G401.6 (cell line): ENCODE measurements around the gene ZSWIM2.
"Not testable (repeated sequence)": the region's sequence is repeated elsewhere in the genome, so short reads cannot be mapped to it uniquely, and the experiment has no call there.

Experiments used
- FAIRE-seq: peaks from 2 replicates; lab custom pipeline; 2012; peaks lifted over from hg19 to GRCh38; lab: Jason Lieb, UNC

Gene ZSWIM2, protein sequence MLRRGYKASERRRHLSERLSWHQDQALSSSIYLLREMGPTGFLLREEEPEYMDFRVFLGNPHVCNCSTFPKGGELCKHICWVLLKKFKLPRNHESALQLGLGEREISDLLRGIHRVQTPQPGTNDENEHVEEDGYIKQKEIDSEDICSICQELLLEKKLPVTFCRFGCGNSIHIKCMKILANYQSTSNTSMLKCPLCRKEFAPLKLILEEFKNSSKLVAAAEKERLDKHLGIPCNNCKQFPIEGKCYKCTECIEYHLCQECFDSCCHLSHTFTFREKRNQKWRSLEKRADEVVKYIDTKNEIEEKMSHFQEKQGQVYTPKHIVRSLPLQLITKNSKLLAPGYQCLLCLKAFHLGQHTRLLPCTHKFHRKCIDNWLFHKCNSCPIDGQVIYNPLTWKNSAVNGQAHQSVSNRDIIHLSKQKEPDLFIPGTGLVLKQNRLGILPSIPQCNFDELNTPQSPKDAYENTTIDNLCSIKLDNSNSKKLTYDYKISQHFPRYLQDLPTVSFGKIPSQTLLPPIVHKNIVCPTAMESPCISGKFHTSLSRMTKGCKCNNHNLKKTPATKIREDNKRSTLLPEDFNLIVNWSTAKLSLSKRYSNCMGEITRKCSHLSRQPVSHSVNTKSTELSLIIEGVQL

DNA sequence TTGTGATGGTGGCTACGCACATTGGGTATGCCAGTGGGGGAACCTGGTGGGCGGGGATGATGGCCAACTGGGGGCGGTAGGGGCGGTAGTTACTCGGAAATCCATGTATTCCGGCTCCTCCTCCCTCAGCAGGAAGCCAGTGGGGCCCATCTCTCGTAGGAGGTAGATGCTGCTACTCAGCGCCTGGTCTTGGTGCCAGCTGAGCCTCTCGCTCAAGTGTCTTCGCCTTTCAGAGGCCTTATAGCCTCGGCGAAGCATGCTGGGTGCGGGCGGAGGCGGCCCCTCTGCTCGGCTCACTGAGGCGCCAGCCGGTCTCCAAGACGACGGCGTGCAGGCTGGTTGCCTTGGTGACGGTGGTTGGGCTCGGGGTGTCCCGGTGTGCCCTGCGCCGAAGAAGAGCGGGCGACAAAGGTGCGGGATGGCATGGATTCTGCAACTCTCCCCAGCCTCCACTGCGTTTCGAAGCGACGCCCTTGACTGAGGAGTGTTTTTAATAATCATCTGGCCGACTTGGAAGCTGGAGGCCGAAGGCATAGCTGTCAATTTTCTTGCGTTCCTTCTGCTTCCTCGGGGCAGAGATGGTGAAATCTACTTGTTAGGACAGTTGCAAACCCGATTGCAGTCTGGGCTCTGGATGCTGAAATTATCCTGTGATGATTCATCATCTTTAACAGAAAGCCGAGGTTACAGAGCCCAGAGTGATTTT is at the start of gene ZSWIM2:
Gene ZSWIM2 (minus strand): TSS at position 298 of the 706 bp plus-strand sequence. CDS start 40 bp downstream, at position 258.
- FAIRE-seq = no peak

DNA sequence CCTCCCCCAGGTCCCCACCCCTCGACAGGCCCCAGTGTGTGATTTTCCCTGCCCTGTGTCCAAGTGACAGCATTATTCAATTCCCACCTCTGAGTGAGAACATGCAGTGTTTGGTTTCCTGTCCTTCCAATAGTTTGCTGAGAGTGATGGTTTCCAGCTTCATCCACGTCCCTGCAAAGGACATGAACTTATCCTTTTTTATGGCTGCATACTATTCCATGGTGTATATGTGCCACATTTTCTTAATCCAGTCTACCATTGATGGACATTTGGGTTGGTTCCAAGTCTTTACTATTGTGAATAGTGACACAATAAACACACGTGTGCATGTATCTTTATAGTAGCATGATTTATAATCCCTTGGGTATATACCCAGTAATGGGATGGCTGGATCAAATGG is 47.2 kb upstream of the ZSWIM2 start:
- not testable (repeated sequence) for FAIRE-seq

DNA sequence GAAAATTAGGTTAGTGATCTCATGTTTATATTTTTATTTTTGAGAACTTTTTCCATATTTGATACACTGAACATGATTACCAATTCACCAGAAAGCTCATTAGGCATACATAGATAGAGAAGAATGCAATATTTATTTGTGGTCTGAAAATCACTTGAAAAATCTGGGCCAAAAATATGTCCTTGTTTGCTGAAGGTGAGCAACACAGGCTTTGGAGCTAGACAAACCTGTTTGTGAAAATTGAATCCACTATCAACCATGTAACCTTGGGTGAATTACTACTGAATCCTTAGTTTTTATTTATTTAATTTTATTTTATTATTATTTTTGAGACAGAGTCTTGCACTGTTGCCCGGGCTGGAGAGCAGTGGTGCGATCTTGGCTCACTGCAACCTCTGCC is 46.5 kb upstream of the ZSWIM2 start:
- FAIRE-seq = no peak

DNA sequence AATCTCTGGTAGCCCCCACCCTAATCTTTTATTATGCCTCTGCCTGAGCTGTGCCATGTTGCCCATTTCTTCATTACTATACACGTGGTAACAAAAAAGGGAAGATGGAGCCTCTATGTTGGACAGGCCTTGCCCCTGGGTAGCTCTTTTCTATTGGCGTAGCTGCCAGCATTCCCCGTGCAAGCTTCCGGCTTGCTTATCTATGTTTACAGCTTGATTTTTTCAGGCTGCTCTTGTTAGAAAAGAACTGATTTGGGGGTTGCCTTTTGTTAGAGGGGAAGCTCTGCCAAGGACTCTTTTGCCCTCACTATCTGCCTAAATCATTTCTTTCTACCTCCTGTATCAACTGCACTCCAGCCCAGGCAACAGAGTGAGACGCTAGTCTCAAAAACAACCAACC is 45.5 kb upstream of the ZSWIM2 start:
- no peak for FAIRE-seq

DNA sequence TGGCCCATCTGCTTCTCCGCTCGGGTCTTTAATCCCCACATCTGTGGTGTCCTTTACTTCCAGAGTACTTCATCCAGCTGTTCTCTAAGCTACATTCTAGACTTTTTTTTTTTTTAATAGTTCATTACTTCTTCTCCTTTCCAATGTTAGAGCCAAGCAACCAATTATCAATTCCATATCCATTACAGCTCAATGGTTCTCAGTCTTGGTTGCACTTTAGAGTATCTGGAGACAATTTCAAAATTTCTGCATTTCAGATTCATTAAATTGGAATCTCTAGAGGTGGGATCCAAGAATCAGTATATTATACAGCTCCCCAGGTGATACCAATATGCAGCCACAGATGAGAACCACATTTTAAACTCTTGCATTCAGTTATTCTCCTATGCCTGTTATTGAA is 43.9 kb upstream of the ZSWIM2 start:
- no peak for FAIRE-seq

- no peak for FAIRE-seq
Measured at GRCh38 chr2:186891185-186891621, 42.2 kb upstream of the ZSWIM2 start.

DNA sequence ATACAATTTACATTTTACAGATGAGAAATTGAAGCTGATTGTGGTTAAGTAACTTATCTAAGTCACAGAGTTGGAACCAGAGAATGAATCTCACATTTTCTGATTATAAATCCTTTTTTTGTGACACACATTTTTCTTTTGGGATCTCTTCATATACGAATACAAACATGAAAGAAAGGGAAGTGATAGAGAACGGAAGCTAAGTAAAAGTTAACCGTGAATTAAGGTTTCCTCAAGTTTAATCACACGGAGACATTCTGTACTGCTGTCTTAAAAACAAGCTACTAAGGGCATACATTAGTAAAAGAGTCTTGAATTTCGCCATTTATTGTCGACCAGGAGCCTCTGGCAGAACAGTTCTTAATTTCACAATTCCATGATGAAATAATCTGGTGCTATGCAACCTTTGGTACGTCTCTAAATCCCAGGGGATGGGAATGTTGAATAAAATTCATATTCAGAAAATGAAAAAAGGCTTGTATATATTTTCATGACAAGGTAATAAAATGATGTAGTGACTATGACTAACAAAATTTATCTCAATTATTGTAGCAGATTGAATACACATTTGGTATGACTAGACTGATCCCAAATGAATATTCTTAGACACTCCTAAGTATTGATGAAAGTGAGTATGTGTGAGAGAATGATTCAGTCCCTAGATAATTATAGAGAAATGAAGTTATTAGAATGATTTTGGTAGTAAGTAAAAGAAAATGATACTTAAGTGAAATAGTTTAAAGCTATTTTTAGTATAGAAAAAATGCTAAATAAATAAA is 40.3 kb upstream of the ZSWIM2 start:
- no peak for FAIRE-seq

DNA sequence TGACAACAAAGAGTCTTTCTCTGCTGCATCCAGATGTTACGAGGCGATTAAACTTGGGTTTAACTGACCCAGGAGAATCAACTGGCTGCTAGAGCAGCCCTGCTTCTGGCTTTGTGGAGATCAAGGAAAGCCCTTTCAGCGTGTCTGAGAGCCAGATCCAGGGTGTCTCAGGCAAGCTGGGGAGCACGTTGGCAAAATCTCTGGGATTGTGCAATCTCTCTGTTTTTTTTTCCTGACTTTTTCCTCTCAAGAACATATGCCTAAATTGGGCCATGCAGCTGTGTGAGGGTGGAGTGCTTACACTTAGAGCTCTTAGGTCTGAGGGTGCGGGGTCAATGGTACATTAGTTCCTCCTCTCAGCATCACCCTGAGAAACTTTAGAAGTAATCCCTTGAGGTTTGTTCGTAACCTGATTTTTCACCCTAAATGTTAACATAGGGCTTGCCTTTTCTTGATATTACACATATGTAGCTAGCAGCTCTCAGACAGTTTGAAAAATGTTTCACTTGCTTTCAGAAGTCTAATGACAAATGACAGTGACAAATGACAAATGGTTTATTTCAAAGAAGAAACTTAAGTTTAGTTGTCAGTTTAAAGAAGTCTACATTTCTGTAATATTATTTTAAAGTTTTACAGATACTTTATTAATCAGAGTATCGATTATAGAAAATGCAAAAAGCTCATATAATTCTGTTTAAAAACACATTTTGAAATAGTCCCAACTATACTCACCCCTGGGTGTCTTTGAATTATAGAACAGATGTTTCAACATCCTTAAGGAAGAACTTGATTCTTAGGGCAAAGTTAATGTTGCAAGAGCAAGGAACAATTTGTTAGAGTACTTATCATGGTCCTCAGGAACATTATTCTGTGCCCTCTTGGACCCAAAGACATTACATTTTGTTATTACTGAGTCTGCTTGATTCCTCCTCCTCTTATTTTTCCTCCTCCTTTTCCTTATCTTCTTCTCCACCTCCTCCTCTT is 38.4 kb upstream of the ZSWIM2 start:
- FAIRE-seq = no peak

GRCh38 chr2:186884587-186884986 is 35.6 kb upstream of the ZSWIM2 start:
- FAIRE-seq = no peak

- FAIRE-seq = no peak
Measured at GRCh38 chr2:186883666-186884065, 34.7 kb upstream of the ZSWIM2 start.

DNA sequence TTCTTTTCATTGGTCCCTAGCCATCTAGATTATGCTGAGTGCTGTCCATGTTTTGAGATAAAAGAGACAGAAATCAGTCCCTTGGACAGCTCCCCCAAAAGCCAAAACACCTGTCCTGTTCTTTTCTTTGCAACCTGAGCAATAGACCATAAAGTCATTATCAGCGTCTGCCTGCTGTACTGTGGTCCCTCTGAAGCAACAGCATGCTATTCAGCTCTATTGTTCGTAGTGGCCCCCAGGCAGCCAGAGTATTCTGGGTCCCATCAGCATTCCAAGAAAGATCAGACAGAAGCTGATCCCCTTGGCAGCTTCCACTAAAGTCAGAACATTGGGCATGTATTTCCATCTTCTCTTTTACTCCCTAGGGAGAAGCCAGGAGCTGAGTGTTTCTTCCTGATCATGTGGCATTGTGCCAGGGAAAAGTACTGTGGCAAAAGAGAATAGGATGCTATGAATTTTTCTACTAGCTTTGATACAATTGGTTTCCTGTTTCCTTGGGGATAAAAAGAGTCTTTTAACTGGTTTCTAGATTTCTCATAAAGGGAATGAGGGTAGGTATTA is 33.6 kb upstream of the ZSWIM2 start:
- FAIRE-seq = no peak

DNA sequence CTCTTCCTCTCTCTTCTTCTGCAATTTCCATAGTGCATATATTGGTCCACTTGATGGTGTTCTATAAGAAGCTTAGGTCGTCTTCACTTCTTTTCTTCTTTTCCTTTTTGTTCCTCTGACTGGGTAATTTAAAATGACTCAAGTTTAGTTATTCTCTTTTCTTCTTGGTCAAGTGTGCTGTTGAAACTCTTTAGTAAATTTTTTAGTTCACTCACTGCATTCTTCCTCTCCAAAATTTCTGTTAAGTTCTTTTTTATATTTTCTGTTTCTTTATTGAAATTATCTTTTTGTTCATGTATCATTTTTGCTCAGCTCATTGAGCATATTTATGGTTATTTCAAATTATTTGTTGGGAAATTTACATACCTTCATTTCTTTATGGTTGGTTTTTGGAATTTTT is 32.7 kb upstream of the ZSWIM2 start:
- peak; percentile 11 for FAIRE-seq

GRCh38 chr2:186879312-186879711 is 30.3 kb upstream of the ZSWIM2 start:
- no peak for FAIRE-seq

DNA sequence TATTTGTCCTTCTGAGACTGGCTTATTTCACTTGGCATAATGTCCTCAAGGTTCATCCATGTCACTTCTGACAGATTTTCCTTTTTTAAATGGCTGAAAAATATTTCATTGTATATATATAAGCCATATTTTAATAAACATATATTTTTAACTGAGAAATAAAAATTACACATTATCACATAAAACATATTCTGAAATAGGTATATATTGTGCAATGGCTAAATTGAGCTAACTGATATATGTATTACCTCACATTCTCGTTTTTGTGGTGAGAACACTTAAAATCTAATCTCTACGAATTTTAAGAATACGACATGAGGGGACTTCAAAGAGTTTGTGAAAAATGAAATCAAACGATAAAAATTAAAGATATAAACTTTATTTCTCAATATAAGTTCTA is 25.7 kb upstream of the ZSWIM2 start:
- FAIRE-seq = no peak

GRCh38 chr2:186871881-186872280 is 22.9 kb upstream of the ZSWIM2 start:
- FAIRE-seq = no peak

DNA sequence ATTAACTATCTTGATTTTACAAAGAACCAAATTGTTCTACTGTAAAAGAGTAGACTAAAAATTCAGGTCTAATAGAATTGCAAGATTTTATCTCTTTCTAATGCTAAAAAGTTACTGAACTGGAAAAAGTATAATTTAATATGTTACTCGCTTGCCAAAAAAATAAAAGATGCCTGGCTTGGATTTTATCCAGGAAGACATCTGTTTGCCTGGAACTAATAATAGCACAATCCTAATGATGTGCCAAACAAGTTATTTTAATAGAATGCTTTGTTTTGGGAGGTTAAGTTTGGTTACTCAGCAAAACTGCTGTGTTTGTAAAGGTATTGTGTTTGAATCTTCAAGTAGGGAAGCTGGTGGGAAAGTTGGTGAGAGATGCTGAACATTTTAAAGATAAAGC is 19.4 kb upstream of the ZSWIM2 start:
- no peak for FAIRE-seq

DNA sequence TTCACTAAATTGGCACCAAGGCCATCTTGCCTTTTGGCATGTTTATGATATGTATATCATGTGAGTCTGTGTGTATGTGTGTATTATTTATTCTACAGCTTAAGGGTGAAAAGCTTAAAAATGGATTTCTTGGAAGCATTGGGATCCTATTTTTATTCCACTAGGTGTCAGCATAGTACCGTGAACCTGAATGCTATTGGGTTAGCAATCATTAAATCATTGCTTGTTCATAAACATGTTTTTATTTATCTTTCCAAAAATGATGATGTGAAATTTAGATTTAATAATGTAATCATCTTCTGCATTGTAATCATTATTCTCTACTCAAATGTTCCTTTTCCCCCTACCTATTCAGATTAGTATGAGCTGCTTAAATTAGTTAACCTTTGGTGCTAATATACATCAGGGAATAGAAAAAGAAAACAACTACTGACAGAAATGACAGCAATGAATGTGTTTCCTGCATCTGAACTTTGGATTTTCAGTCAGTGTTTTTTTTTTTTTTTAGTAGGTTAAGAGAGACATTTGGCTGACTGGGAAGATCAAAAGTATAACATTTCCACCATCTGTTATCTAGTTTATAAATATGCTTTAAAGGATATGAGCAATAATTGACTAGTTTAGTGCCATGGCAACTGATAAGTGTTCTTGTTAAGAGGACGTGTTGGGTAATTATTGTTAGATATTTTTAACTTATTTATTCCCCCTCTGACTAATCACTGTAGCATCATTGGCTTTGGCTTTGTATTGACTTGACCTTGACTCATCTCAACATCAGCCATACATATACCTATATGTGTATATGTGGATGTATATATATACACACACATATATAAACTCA is 14.1 kb upstream of the ZSWIM2 start:
- peak; percentile 97 for FAIRE-seq

- no peak for FAIRE-seq
Measured at GRCh38 chr2:186855216-186855615, 6.2 kb upstream of the ZSWIM2 start.

DNA sequence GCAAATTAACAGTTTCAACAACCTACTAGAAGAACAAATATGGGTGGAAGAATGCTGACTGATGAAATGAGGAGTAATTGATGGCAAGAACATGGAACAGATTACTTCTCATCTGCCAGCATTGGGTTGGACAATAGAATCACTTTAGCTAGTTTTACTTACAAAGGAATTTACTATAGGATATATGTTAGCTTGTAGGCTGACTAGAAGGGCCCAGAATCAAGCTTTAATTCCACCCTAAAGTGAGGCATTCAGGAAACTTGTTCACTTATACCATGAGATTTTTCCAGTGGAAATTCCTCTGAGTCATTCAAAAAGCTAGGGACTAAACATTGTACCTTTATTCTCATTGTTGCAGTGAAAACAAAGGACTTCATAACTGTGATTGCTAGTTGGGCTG is 5.0 kb upstream of the ZSWIM2 start:
- no peak for FAIRE-seq

DNA sequence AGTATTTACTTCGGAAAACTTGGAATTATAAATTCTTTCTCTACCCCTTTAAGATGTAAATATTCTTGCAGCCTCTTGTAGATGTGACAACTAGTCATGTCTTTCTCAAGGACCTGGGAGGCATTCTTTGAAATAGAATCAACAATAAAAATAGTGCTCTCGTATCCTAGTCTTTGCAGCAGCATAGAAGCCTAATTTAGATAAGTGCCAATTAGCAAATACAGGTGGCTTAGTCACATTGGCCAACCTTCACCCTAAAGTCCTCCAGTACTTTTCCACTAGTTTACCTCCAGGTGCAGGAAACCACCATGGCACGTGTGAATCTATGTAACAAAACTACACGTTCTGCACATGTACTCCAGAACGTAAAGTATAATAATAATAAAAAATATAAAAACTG is 3.5 kb upstream of the ZSWIM2 start:
- no peak for FAIRE-seq
